Activated T-helper 1 cell treated with Interleukin-2 at 50 U/mL for 16 hours (primary cell): Measurements from ENCODE around the gene FAM234A.
"Not testable (repeated sequence)": the region's sequence is repeated elsewhere in the genome, so short reads cannot be mapped to it uniquely, and the experiment has no call there.

Experiments
- DNase-seq: peaks from one replicate; pipeline ENCODE4 v3.0.0-alpha.2; 2020; ENCODE audit warnings: low read depth

Gene FAM234A, protein sequence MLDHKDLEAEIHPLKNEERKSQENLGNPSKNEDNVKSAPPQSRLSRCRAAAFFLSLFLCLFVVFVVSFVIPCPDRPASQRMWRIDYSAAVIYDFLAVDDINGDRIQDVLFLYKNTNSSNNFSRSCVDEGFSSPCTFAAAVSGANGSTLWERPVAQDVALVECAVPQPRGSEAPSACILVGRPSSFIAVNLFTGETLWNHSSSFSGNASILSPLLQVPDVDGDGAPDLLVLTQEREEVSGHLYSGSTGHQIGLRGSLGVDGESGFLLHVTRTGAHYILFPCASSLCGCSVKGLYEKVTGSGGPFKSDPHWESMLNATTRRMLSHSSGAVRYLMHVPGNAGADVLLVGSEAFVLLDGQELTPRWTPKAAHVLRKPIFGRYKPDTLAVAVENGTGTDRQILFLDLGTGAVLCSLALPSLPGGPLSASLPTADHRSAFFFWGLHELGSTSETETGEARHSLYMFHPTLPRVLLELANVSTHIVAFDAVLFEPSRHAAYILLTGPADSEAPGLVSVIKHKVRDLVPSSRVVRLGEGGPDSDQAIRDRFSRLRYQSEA

DNA sequence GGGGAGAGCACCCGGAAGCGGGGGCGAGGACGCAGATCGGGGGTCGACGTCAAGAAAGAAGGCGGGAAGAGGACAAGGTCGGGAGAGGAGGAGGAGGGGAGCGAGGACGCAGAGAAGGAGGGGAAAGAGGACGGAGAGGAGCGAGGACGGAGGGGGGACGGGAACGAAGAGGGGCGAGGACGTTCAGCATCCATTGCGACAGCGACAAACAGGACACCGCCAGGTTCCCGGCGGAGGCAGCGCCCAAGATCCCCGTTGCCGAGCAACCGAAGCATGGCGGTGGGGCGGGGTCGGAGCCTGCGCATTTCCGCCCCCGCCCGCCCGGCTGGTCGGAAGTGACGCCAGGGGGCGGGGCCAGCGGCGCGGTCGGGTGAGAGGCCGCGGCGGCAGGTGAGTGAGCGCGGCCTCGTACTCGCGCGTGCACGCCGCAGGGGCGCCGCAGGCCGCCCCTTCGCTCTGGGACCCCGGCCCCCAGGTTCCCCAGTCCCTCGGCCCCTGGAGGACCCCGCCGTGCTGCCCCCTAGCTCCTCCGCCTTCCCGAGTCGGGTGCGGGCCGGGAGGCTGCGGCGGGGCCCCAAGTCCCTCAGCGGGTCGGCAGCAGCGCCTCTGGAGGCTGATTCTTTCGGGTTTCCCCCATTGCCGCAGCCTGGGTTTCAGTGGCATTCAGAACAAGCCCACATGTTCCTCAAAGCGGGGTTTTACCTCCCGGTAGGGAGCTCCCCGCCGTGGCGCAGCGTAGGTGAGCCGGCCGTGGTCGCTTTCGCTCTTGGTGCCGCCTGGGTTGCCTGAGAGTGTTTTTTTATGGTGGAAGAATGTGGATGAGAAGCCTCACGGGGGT, at the start of gene FAM234A:
Gene FAM234A (plus strand): TSS at position 354 of the 838 bp plus-strand sequence. CDS start 19,593 bp downstream, outside the sequence.
- peak; percentile 93 for DNase-seq

DNA sequence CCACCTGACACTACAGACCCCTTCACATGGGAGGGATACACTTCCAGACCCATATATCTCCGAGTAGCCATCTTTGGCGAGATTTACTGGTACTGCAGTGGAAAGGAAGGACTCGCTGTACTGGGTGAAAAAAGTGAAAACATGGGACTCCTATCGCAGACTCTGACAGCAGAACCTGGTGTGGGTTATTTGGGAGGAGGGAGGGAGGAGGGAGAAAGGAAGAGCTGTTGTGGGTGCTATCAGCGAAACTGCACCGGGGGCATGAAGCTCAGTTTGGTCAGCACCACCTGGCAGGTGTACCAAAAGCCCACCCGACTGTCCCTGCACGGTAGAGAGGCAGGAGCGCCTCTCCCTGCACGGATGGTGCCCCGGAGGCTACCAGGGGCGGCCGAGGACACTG, 49.4 kb upstream of the FAM234A start:
- DNase-seq, result no peak

DNA sequence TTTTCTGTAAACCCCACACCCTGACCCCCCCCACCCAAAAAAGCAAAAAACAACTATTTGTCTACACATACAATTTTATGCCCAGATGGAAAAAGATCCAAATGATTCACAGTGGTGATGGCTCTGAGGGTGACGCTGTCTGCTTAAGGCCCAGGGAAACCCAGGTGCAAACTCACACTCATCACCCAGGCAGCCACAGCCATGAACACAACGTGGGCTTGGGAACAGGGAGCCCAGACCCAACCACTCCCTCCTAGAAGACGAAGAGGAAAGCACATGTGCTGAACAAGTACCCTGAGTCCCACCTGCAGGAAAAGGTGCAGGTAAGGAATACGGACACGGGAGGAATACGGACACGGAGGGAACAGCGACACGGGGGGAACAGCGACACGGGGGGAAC, 48.9 kb upstream of the FAM234A start:
- DNase-seq, result no peak

DNA sequence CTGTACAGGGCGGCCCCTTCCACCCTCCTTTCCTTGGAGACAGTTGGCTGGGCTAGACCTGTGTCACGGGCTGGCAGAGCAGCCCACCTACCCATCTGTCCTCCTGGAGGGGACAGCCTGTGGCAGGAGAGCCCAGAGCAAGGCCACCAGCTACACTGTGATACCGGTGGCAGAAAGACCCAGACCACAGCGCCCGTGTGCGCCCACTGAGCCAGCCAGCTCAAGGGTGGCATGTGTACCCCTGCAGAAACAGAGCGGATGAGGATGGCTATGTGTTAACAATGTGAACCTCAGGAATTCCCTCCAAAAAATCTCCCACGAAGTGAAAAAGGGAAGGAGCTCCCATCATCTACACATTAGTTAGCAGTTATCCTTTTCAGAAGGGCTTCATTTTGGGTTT, 47.3 kb upstream of the FAM234A start:
- DNase-seq, result no peak

DNA sequence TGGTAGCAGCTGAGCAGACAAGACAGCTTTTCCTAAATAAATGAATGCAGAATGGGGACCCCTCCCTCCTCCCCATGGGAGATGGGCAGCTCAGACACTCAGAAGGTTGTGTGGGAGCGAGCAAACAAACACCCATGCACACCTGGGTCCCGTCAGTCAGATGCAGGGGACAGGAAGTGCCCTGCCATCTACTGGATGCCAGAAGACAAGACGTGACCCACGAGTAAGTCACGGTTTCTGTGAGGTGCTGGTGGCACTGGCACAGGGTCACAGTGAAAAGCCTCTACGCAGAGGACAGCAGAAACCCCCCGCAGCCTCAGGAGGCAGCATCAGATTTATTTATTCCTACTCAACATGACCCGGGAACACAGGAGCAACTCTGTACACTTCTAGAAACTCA, 45.9 kb upstream of the FAM234A start:
- DNase-seq, result no peak

DNA sequence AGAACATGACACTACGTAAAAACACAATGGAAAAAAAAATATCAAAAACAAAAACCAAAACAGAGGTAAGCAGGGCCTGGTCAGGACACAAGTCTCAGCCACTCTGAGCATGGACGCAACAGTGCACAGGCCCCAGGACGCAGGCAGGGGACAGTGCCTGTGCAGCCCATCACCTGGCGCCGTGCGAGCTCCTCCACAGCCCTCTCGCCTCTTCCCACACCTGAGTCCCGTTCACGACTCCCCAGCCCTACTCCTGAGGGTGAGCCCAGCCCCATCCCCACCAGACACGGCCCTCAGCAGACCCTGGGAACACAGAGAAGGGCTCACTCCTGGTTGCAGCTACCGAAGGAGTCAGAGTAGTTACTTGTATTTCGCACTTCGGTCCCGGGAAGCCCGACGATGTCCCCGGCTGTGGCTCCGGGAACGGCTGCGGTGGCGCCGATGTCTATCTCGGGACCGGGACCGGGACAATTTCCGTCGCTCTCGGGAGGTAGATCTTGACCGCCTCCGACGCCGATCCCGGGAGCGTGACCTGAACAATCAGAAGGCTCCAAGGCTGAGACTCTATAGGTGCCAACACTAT, 44.9 kb upstream of the FAM234A start:
- DNase-seq, result no peak

DNA sequence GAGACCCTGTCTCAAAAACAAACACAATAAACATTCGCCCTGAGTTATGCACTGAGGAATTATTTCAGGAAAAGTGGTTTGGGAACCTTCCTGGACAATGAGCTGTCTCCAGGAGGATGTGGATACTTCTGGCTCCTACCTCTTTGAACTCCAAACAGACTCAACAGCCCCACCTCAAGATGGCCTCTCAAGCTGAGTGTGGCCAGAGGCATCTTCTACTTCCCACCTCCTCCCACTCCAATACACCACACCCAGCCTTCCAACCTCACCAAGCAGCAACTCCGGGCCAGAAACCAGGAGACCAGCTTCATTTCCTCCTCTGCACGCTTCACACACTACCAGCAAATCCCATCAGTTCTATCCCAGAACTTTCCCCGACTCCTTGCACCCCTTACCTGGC, 42.8 kb upstream of the FAM234A start:
- DNase-seq, result no peak

DNA sequence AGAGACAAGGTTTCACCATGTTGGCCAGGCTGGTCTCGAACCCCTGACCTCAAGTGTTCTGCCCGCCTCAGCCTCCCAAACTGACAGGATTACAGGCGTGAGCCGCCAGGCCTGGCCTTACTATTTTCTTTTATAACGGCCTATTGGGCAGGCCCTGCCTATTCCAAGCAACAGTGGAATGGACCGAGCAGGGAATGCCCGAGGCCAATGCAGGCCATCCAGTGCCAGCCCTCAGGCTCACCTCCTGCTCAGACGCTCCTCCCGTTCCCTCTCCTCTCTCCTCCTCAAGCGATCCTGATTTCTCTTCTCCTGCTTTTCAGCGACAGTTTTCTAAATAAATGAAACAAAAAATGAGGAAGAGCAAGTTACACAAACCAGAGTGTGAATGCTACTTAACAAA, 41.9 kb upstream of the FAM234A start:
- DNase-seq, result no peak

DNA sequence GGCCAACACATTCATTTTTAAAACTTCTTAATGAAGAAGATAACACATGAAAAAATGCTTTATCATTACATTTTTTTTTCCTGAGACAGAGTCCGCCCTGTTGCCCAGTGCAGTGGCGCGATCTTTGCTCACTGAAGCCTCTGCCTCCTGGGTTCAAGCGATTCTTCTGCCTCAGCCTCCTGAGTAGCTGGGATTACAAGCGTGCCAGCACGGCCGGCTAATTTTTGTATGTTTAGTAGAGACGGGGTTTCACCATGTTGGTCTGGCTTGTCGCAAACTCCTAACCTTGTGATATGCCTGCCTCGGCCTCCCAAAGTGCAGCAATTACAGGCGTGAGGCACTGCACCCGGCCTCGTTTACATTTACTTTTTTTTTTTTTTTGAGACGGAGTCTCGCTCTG, 41.2 kb upstream of the FAM234A start:
- DNase-seq, result no peak

DNA sequence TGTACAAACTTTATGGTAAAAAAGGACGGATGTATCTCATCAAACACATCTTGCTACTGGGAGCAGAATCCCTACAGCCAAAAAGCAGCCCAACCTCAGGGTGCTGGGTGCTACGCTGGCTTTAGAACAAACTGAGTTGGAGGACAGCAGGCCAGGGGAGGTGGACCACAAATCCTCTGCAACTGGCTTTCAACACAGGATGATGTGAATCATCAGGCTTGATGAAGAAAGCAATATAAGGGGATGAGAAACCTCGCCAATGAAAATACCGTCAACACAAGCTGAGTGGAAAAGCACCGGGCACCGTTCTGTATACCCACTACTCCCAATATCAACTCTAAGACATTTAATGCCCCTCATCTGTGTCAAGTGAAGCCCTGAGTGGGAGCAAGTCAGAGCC, 40.1 kb upstream of the FAM234A start:
- no peak for DNase-seq

DNA sequence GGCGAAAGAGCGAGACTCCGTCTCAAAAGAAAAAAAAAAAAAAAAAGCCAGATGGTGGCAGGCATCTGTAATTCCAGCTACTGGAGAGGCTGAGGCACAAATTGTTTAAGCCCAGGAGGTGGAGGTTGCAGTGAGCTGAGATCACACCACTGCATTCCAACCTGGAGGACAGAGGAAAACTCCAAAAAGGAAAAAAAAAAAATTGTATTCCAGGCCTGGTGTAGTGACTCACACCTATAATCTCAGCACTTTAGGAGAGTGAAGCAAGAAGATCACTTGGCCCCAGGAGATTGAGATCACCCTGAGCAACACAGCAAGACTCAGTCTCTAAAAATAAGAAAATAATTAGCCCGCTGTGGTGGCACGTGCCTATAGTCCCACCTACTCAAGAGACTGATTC, 34.2 kb upstream of the FAM234A start:
- no peak for DNase-seq

DNA sequence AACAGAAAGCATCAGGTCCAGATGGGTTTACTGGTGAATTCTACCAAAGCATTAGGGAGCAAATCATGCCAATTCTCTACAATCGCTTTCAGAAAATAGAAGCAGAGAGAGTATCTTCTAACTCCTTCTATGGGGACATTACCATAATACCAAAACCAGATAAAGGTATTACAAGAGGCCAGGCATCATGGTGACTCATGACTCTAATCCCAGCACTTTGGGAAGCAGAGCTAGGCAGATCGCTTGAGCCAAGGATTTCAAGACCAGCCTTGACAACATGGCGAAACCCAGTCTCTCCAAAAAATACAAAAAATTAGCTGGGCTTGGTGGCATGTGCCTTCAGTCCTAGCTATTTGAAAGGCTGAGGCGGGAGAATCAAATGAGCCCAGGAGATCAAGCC, 31.4 kb upstream of the FAM234A start:
- no peak for DNase-seq

DNA sequence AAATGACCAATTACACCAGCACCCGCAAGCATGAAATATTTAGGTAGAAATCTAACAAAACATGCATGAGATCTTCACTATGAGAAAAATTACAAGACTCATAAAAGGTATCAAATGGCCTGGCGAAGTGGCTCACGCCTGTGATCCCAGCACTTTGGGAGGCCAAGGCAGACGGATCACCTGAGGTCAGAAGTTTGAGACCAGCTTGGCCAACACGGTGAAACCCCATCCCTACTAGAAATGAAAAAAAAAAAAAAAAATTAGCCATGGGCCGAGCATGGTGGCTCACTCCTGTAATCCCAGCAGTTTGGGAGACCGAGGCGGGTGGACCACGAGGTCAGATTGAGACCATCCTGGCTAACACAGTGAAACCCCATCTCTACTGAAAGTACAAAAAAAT, 30.6 kb upstream of the FAM234A start:
- not testable (repeated sequence) for DNase-seq

DNA sequence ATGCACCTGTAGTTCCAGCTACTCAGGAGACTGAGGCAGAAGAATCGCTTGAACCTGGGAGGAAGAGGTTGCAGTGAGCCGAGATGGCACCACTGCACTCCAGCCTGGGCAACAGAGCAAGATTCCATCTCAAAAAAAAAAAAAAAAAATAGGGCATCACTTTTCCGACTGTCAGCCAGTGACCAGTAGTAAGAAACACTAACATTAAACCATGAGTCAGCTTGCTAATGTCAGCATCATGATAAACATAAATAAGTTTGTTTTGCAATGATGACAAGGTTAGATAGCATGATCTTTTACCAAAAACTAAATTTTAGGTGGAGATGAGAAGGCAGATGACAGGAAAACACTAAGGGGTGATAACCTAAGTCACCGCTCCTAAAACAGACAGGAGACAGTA, 25.3 kb upstream of the FAM234A start:
- DNase-seq, result not testable (repeated sequence)

DNA sequence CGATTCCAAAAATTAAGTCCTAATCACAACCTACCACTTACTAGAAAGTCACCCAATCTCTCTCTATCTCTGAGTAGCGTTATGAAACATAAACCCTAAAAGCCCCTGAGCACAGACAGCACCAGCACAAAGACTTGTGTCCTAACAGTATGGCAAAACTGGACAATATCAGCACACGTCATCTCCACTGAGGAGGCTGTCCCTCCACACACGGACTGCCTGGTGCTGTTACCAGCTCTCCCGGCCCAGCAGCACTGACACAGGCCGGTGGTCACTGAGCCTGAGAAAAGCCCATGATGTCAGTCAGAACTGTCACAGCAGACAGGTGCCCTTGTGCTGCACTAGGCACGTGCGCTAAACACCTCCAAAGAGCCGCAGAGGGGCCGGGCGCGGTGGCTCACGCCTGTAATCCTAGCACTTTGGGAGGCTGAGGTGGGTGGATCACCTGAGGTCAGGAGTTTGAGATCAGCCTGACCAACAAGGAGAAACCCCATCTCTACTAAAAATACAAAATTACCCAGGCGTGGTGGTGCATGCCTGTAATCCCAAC, 22.9 kb upstream of the FAM234A start:
- not testable (repeated sequence) for DNase-seq

DNA sequence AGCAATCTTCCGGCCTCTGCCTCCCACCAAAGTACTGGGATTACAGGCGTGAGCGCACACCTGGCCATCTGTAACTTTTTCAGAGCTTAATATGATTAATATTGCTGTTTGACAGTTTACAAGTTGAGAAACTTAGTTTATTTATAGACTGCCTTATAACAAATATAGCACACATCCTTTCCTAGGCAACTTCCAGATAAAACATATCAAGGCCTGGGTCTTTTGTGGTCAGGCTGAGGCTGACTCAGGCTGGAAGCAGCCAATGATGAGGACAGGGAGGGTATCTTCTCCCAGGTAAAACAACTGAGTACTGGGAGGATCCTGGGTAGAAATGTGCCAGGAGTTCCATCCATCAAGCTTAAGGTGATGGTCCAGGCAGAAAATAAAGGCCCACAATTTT, 21.6 kb upstream of the FAM234A start:
- no peak for DNase-seq

DNA sequence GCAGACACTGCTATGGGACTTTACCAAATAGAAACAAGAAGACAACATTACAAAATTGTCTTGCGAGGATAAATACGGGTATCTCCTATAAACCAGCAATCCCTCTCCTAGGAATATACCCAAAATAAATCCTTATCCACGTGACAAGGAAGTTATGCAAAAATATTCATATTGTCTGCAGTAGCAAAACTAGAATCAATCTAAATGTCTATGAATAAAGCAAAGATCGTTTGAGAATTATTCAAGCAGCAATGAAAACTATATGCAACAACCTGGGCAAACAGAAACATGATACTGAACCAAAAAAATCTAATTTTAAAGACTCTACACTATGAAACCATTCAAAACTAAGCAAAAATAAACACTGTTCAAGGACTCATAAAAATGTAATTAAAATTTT, 14.6 kb upstream of the FAM234A start:
- no peak for DNase-seq

DNA sequence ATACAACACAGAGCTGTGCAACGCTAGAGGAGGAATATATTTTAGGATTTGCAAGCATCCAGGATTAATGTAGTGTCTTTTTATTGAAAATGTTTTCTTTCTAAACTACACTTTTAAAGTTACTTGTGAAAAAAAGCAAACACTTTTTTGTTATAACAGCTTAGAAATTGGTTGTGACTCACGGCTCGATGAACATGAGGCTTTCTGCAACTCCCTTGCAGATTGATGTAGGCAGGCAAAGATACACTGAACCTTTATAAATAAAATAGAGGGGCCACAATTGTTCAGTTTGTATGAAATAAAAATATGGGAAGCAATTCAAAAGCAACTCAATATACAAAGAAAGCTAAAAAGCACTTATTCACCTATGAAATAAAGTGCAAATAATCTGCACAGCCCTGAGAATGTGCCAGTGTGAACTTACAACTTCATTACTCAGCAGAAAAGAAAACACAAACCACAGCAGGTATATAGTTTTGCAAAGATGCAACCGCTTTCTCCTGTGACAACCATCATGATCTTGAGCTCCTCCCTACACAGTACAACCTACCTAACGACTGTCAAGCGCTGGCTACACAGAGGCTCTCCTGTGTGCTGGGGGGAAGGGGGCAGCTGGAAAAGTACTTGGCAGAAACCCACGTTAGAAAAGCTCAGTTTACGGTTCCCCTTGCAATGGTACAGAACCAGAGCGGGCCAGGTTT, 6.3 kb upstream of the FAM234A start:
- DNase-seq, result no peak

DNA sequence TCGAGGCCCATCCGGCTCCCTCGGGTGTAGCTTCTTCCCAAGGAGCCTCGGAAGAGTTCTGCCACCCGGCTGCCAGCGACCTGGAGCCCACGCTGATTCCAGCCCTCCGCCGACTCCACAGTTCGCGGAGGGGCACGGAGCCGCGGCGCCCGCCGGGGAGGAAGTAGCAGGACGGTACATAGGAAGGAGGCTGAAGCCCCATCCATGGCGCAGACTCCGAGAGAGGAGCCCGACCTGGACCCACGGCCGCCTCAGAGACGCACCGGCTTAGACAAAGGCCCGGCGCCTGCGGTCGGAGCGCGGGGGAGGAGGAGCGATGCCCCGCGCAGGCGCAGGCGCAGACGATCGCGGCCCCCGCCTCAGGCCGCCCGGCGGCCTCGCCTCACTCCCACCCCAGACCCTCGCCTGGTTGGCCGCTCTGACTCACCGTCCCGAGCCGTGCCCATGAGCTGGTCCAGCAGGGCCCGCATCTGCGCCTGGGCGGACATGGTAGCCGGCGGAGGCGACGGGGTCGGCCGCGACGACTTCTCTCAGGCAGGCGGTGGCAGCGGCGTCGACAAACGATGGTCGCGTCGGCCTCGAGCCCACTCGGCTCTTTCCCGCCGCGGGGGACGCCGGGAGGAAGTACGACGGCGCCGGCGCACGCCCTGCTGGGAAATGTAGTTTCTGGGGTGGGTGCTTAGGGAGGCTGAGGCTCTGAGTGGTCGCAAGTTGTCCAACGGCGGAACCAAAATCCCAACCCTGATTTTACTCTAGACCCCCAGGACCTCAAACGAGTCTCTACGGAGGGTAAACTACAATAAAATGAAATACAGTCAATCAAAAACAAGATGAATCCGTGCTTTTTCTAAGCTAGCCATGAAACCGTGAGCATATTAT, 5.5 kb upstream of the FAM234A start, which contains the start of gene LUC7L:
Gene LUC7L (minus strand): TSS at position 598 of the 879 bp plus-strand sequence. CDS start 110 bp downstream, at position 488.
- DNase-seq, result peak; percentile 71

DNA sequence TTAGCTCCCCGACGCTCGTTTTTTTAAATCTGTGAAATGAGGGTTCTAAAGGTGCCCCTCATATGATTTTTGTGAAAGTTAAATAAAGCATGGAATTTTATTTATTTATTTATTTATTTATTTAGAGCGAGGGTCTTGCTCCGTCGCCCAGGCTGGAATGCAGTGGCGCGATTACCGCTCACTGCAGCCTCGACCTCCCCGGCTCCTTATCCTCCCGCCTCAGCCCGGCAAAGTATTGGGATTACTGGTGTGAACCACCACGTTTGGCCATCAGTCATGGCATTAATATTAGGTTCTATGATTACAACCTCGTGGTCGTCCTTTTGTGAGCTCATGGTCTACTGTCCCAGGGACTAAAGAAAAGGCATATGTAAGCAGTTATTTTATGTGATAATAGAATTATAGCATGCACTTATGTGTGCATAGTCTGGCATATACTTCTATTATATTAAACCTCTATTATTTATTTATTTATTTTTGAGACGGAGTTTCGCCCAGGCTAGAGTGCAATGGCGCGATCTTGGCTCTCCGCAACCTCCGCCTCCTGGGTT, 4.8 kb upstream of the FAM234A start:
- DNase-seq, result no peak
